ENCODE data around the gene POLR3E. TPM values are rescaled to one million over a fixed set of nuclear protein-coding genes. Genes with fewer than 3 reads are reported as not detected.
"Not testable (repeated sequence)": the region's sequence is repeated elsewhere in the genome, so short reads cannot be mapped to it uniquely, and the experiment has no call there.

Gene POLR3E
- total and polyA plus RNA-seq, 5 donors from 2014 or later: 10.2 to 249 (median 16.2) TPM

GRCh38 chr16:22293137-22294106, 3.8 kb upstream of the POLR3E start:
- H3K27ac Mint-ChIP-seq: no peak overlapping the region
- Histone ChIP-seq H3K36me3 (ENCODE audit: control insufficient read depth, insufficient read depth, low read length) (no peaks in the 10 kb centered on the region), H3K4me3 (ENCODE audit: low read depth, low read length) (no peak overlapping the region), H3K27me3 (ENCODE audit: control insufficient read depth, insufficient read depth, low read length) (no peaks in the 10 kb centered on the region), H3K9me3 (ENCODE audit: control insufficient read depth in 2 of 2, low read length in 2 of 2) (no peaks in the 10 kb centered on the region), H3K27ac (ENCODE audit: insufficient read depth, low read length, poor library complexity, severe bottlenecking) (no peak overlapping the region), H3K4me1 (ENCODE audit: control insufficient read depth, insufficient read depth, low read length, poor library complexity, severe bottlenecking) (peaks cover 12% of the 10 kb centered on the region)
- H3K4me3 Mint-ChIP-seq: peak overlapping the region in 2 of 4 donors; percentile 27 to 38
- no peaks in the 10 kb centered on the region for H3K36me3 Mint-ChIP-seq
- peaks cover 14% of the 10 kb centered on the region for H3K27me3 Mint-ChIP-seq
- ATAC-seq (ENCODE audit: low read depth in 2 of 2) (no peak), DNase-seq (no peak)
- peaks cover 7 to 16% (median 12%) of the 10 kb centered on the region in 4 donors for H3K4me1 Mint-ChIP-seq
- H3K9me3 Mint-ChIP-seq: peaks cover 0 to 10% (median 2%) of the 10 kb centered on the region in 7 donors

DNA sequence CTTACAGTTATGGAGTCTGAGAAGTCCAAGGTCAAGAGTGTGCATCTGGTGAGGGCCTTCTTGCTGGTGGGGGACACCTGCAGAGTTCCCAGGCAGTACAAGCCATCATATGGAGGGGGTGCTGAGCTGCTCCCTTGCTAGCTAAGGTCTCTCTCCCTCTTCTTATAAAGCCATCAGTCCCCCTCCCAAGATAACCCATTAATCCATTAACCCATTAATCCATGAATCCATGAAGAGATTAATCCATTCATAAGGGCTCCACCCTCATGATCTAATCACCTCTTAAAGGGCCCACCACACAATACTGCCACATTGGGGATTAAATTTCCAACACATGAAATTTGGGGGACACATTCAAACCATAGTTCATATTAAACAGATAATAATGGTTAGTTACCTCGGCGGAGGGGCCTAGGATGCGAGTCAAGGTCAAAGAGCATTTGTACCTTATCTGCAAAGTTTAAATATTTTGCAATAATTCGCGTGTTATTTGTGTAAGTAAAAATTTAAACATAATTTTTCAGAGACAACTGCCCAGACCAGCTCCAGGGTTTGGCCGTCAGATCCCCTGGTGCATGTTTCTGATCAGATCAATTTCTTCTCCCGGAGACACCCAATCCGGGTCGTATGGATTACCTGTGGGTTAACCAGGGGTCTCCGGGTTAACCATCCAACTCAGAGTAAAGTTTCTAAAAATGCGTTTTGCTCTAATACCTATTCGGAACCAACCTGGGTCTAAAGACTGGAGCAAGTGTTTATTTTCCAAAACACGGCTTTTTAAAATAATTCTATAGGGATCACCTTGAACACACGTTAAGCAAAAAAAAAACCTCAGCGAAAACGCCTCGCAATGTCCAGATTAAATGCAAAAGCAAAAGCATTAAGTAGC, 740 bp upstream of the POLR3E start:
- Histone ChIP-seq H3K27me3 (ENCODE audit: control insufficient read depth, insufficient read depth, low read length) (no peaks in the 10 kb centered on the region), H3K4me3 (ENCODE audit: low read depth, low read length) (peak overlapping the region; percentile 94), H3K36me3 (ENCODE audit: control insufficient read depth, insufficient read depth, low read length) (peaks cover 5% of the 10 kb centered on the region), H3K27ac (ENCODE audit: insufficient read depth, low read length, poor library complexity, severe bottlenecking) (peak overlapping the region; percentile 100), H3K4me1 (ENCODE audit: control insufficient read depth, insufficient read depth, low read length, poor library complexity, severe bottlenecking) (peaks cover 37% of the 10 kb centered on the region), H3K9me3 (ENCODE audit: control insufficient read depth in 2 of 2, low read length in 2 of 2) (no peaks in the 10 kb centered on the region)
- Mint-ChIP-seq H3K4me1 (peaks cover 23 to 43% (median 37%) of the 10 kb centered on the region in 4 donors), H3K36me3 (peaks cover 7% of the 10 kb centered on the region), H3K4me3 (peak overlapping the region; percentile 89 to 94 (median 92)), H3K9me3 (peaks cover 0 to 10% (median 2%) of the 10 kb centered on the region in 7 donors), H3K27me3 (peaks cover 16% of the 10 kb centered on the region), H3K27ac (peak overlapping the region; percentile 98 to 100 (median 99))
- DNase-seq (peak in 1 of 3 donors; percentile 13), ATAC-seq (ENCODE audit: low read depth in 2 of 2) (no peak)

DNA sequence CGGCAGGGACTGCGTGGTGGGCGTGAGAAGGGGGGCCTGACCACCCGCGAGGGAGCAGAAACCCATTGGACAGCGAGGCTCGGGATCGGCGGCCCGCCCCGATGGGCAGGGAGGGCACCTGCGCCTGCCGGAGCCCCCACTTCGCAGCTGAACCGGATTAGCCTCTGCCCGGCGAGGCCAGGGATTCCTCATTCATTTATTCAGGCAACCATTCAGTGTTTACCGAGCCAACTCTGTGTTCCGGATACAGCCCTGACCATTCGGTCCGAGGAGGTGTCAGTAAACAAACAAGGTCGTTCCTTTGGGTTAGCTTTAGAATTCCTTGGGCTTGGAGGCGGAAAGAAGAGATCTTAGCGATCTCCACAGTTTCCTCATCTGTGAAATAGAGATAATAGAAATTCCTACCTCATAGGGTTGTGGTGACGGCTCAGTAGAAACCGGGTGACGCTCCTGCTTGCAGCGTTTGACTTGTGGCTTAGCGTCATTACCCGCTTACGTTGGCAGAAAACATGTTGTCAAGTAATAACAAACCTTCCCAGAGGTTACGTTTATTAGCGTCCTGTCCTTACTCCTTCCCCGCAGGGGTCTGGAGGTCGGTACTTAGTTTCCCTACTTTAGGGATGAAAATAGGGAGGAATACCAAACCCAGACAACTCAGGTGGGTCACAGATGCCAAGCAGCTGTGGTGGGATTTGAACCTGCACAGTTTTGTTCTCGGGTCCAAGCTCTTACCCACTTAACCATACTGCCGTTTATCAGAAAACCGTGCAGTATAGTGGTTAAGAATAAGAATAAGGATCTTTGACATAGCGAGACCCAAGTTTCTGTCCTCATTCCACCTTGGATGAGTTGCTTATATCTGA, 893 bp downstream of the POLR3E start:
- Mint-ChIP-seq H3K4me1 (peaks cover 23 to 53% (median 39%) of the 10 kb centered on the region in 4 donors), H3K36me3 (peaks cover 15% of the 10 kb centered on the region), H3K27ac (peak overlapping the region; percentile 98 to 100 (median 99)), H3K27me3 (peaks cover 16% of the 10 kb centered on the region), H3K4me3 (peak overlapping the region; percentile 89 to 94 (median 92)), H3K9me3 (peaks cover 0 to 10% (median 2%) of the 10 kb centered on the region in 7 donors)
- Histone ChIP-seq H3K9me3 (ENCODE audit: control insufficient read depth in 2 of 2, low read length in 2 of 2) (no peaks in the 10 kb centered on the region), H3K27ac (ENCODE audit: insufficient read depth, low read length, poor library complexity, severe bottlenecking) (peak overlapping the region; percentile 100), H3K36me3 (ENCODE audit: control insufficient read depth, insufficient read depth, low read length) (peaks cover 19% of the 10 kb centered on the region), H3K4me3 (ENCODE audit: low read depth, low read length) (peak overlapping the region; percentile 97), H3K27me3 (ENCODE audit: control insufficient read depth, insufficient read depth, low read length) (no peaks in the 10 kb centered on the region), H3K4me1 (ENCODE audit: control insufficient read depth, insufficient read depth, low read length, poor library complexity, severe bottlenecking) (peaks cover 37% of the 10 kb centered on the region)
- ATAC-seq (ENCODE audit: low read depth in 2 of 2) (peak; percentile 17 to 20), DNase-seq (peak; percentile 70 to 88 (median 87))

DNA sequence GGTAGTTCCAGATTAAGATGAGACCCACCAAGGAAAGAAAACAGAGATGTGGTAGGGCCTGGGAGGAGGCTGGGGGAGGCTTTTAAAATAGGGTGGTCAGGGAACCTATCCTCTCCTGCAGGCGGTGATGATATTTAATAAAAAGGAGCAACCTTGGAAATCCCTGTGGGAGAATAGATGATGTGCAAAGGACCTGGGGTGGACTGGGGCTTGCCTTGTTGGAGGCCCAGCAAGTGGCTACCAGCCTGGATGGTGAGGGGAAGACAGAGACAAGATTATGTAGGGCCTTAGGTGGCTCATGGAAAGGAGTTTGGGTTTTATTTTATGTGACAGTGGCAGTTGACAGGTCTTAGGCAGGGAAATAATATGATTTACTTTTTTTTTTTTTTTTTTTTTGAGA, 1.8 kb downstream of the POLR3E start:
- peaks cover 23 to 56% (median 41%) of the 10 kb centered on the region in 4 donors for H3K4me1 Mint-ChIP-seq
- Histone ChIP-seq H3K9me3 (ENCODE audit: control insufficient read depth in 2 of 2, low read length in 2 of 2) (no peaks in the 10 kb centered on the region), H3K4me3 (ENCODE audit: low read depth, low read length) (peak overlapping the region; percentile 97), H3K27me3 (ENCODE audit: control insufficient read depth, insufficient read depth, low read length) (no peaks in the 10 kb centered on the region), H3K4me1 (ENCODE audit: control insufficient read depth, insufficient read depth, low read length, poor library complexity, severe bottlenecking) (peaks cover 37% of the 10 kb centered on the region), H3K27ac (ENCODE audit: insufficient read depth, low read length, poor library complexity, severe bottlenecking) (peak overlapping the region; percentile 100), H3K36me3 (ENCODE audit: control insufficient read depth, insufficient read depth, low read length) (peaks cover 23% of the 10 kb centered on the region)
- no peak for DNase-seq
- peaks cover 0 to 10% (median 2%) of the 10 kb centered on the region in 7 donors for H3K9me3 Mint-ChIP-seq
- no peak for ATAC-seq (ENCODE audit: low read depth in 2 of 2)
- peaks cover 19% of the 10 kb centered on the region for H3K36me3 Mint-ChIP-seq
- peaks cover 16% of the 10 kb centered on the region for H3K27me3 Mint-ChIP-seq
- H3K27ac Mint-ChIP-seq: peak overlapping the region; percentile 96 to 100 (median 98)
- H3K4me3 Mint-ChIP-seq: peak overlapping the region; percentile 89 to 94 (median 92)

DNA sequence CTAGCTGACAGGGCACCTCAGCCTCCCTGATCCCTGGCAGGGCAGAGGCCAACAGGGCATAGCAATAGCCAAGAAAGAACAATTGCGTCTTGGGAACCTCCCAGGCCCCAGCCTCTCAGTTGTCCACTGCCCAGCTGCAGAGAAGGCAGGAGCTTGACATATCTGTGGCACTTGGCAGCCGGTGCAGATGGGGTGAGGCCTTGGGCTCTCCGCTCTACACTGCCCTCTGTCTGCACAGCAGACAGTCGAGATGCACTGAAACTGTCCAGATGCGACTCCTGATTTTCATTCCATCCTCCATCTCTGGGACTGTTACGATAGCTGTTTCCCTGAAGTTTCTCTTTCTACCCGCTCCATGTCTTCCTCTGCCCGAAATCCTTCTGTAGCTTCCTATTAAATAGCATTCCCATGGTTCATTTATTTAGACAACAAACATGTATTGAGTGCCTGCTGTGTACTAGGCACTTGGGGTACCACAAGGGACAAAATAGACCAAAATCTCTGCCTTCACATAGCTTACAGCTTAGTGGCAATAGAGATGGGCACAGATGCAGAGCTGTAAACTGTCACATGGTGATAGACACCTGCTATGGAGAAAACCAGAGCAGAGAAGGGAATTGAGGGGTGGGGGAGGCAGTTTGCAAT, 3.3 kb downstream of the POLR3E start:
- no peak overlapping the region for H3K4me3 ChIP-seq (ENCODE audit: low read depth, low read length)
- H3K4me1 ChIP-seq (ENCODE audit: control insufficient read depth, insufficient read depth, low read length, poor library complexity, severe bottlenecking): peaks cover 37% of the 10 kb centered on the region
- DNase-seq (peak in 2 of 3 donors; percentile 39 to 65), ATAC-seq (ENCODE audit: low read depth in 2 of 2) (no peak)
- Mint-ChIP-seq H3K9me3 (peaks cover 0 to 11% (median 2%) of the 10 kb centered on the region in 7 donors), H3K27ac (peak overlapping the region; percentile 74 to 83 (median 78)), H3K4me1 (peaks cover 23 to 58% (median 42%) of the 10 kb centered on the region in 4 donors), H3K27me3 (peaks cover 16% of the 10 kb centered on the region), H3K4me3 (peak overlapping the region; percentile 47 to 86 (median 65)), H3K36me3 (peaks cover 30% of the 10 kb centered on the region)
- H3K36me3 ChIP-seq (ENCODE audit: control insufficient read depth, insufficient read depth, low read length): peaks cover 38% of the 10 kb centered on the region
- no peaks in the 10 kb centered on the region for H3K27me3 ChIP-seq (ENCODE audit: control insufficient read depth, insufficient read depth, low read length)
- H3K9me3 ChIP-seq (ENCODE audit: control insufficient read depth in 2 of 2, low read length in 2 of 2): no peaks in the 10 kb centered on the region
- peak overlapping the region; percentile 45 for H3K27ac ChIP-seq (ENCODE audit: insufficient read depth, low read length, poor library complexity, severe bottlenecking)

DNA sequence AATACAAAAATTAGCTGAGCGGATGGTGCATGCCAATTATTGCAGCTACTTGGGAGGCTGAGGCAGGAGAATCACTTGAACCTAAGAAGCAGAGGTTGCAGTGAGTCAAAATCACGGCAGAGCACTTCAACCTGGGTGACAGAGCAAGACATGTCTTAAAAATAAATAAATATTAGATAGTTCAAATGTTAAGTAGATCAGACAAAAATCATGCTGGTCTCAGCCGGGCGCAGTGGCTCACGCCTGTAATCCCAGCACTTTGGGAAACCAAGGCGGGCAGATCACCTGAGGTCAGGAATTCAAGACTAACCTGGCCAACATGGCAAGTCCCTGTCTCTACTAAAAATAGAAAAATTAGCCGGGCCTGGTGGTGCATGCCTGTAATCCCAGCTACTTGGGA, 4.2 kb downstream of the POLR3E start:
- H3K27me3 Mint-ChIP-seq: peaks cover 16% of the 10 kb centered on the region
- not testable (repeated sequence) for DNase-seq; ATAC-seq (ENCODE audit: low read depth in 2 of 2); H3K27ac ChIP-seq (ENCODE audit: insufficient read depth, low read length, poor library complexity, severe bottlenecking); H3K9me3 Mint-ChIP-seq; H3K9me3 ChIP-seq (ENCODE audit: control insufficient read depth in 2 of 2, low read length in 2 of 2); H3K27me3 ChIP-seq (ENCODE audit: control insufficient read depth, insufficient read depth, low read length); H3K4me3 ChIP-seq (ENCODE audit: low read depth, low read length)
- H3K4me1 Mint-ChIP-seq: peaks cover 23 to 53% (median 43%) of the 10 kb centered on the region in 4 donors
- Histone ChIP-seq H3K4me1 (ENCODE audit: control insufficient read depth, insufficient read depth, low read length, poor library complexity, severe bottlenecking) (peaks cover 36% of the 10 kb centered on the region), H3K36me3 (ENCODE audit: control insufficient read depth, insufficient read depth, low read length) (peaks cover 45% of the 10 kb centered on the region)
- H3K36me3 Mint-ChIP-seq: peaks cover 30% of the 10 kb centered on the region
- peak overlapping the region in 1 of 4 donors; percentile 66 for H3K4me3 Mint-ChIP-seq
- peak overlapping the region in 1 of 3 donors; percentile 74 for H3K27ac Mint-ChIP-seq

Measured in CD4-positive, CD25-positive, alpha-beta regulatory T cell (primary cell).